GM20000 (cell line): Measurements from ENCODE around the gene FOS.

ENCODE experiments used
- DNase-seq: peaks from one replicate; pipeline ENCODE4 v3.0.0; 2012; ENCODE audit warnings: low spot score
- CTCF ChIP-seq: IDR thresholded peaks from 2 replicates; pipeline ENCODE4 v1.5.1; 2012; ENCODE audit warnings: mild to moderate bottlenecking, control low read depth; ENCODE audit errors: extremely low read depth, missing control alignments

FOS gene

GRCh38 chr14:75317148-75317547, 38.5 kb downstream of the FOS start:
- no peak for TF ChIP-seq CTCF
- no peak for DNase-seq

- DNase-seq, result no peak
- no peak for TF ChIP-seq CTCF
These were observed 39.7 kb downstream of the FOS start for GRCh38 chr14:75318353-75318752.

- TF ChIP-seq CTCF, result no peak
- no peak for DNase-seq
These were observed 40.4 kb downstream of the FOS start for GRCh38 chr14:75319021-75319420.

GRCh38 chr14:75320196-75320595, 41.6 kb downstream of the FOS start:
- DNase-seq, result no peak
- TF ChIP-seq CTCF, result no peak

- DNase-seq, result no peak
- no peak for TF ChIP-seq CTCF
These were observed 44.1 kb downstream of the FOS start for GRCh38 chr14:75322746-75323145.

- DNase-seq, result no peak
- TF ChIP-seq CTCF, result no peak
These were observed 44.9 kb downstream of the FOS start for GRCh38 chr14:75323571-75323970.

GRCh38 chr14:75328558-75329155, 50.0 kb downstream of the FOS start:
- DNase-seq, result no peak
- TF ChIP-seq CTCF, result no peak
